ENCODE data around the gene ZCRB1. TPM values are rescaled to one million over a fixed set of nuclear protein-coding genes. Genes with fewer than 3 reads are reported as not detected.

ZCRB1 gene
- 43.2 TPM for total RNA-seq (ENCODE audit: unreplicated experiment)
- long read RNA-seq, transcript ZCRB1-201 (8 exons, 1,827 nt), result major isoform, 5 of 36 reads
- long read RNA-seq, partial matches to known transcripts, result 28 of 36 reads
- long read RNA-seq, other reads (novel, unspliced or antisense), result 3 of 36 reads

GRCh38 chr12:42325653-42326474 lies at the start of gene ZCRB1, which contains the start of gene PPHLN1:
Gene ZCRB1, minus strand, starts transcription at chr12:42326094. Its CDS starts 1,992 bp downstream, at chr12:42324102.
Gene PPHLN1, plus strand, starts transcription at chr12:42326167. Its CDS starts 9,736 bp downstream, at chr12:42335903.
- peaks cover 3% of the 10 kb centered on the region for H3K9me3 Mint-ChIP-seq (ENCODE audit: unreplicated experiment)
- H3K4me1 Mint-ChIP-seq (ENCODE audit: low read depth, unreplicated experiment), result peaks cover 10% of the 10 kb centered on the region
- peak within 1 kb of the TSS; percentile 90 for H3K27ac Mint-ChIP-seq (ENCODE audit: unreplicated experiment)
- DNase-seq, result peak; percentile 85
- H3K27me3 Mint-ChIP-seq (ENCODE audit: unreplicated experiment), result no peaks in the 10 kb centered on the region
- TF ChIP-seq CTCF (IDR thresholded peaks at IDR 0.05; ENCODE audit: partially characterized antibody, unreplicated experiment), result no peak
- H3K36me3 Mint-ChIP-seq (ENCODE audit: unreplicated experiment), result no peaks in the 10 kb centered on the region
- peak within 1 kb of the TSS; percentile 99 for H3K4me3 Mint-ChIP-seq (ENCODE audit: unreplicated experiment)

- no peak overlapping the region for H3K4me3 Mint-ChIP-seq (ENCODE audit: unreplicated experiment)
- DNase-seq, result no peak
- H3K27me3 Mint-ChIP-seq (ENCODE audit: unreplicated experiment), result no peaks in the 10 kb centered on the region
- H3K27ac Mint-ChIP-seq (ENCODE audit: unreplicated experiment), result no peak overlapping the region
- no peak for TF ChIP-seq CTCF (IDR thresholded peaks at IDR 0.05; ENCODE audit: partially characterized antibody, unreplicated experiment)
- H3K4me1 Mint-ChIP-seq (ENCODE audit: low read depth, unreplicated experiment), result peaks cover 7% of the 10 kb centered on the region
- H3K36me3 Mint-ChIP-seq (ENCODE audit: unreplicated experiment), result no peaks in the 10 kb centered on the region
- no peaks in the 10 kb centered on the region for H3K9me3 Mint-ChIP-seq (ENCODE audit: unreplicated experiment)
These were observed 47.8 kb upstream of the ZCRB1 start for GRCh38 chr12:42373669-42374068.

- H3K4me1 Mint-ChIP-seq (ENCODE audit: low read depth, unreplicated experiment), result peaks cover 7% of the 10 kb centered on the region
- no peaks in the 10 kb centered on the region for H3K36me3 Mint-ChIP-seq (ENCODE audit: unreplicated experiment)
- TF ChIP-seq CTCF (IDR thresholded peaks at IDR 0.05; ENCODE audit: partially characterized antibody, unreplicated experiment), result peak; percentile 65
- H3K27ac Mint-ChIP-seq (ENCODE audit: unreplicated experiment), result no peak overlapping the region
- H3K4me3 Mint-ChIP-seq (ENCODE audit: unreplicated experiment), result no peak overlapping the region
- no peaks in the 10 kb centered on the region for H3K9me3 Mint-ChIP-seq (ENCODE audit: unreplicated experiment)
- no peak for DNase-seq
- no peaks in the 10 kb centered on the region for H3K27me3 Mint-ChIP-seq (ENCODE audit: unreplicated experiment)
These were observed 46.4 kb upstream of the ZCRB1 start for GRCh38 chr12:42372154-42372791.

GRCh38 chr12:42370013-42370412 lies 44.1 kb upstream of the ZCRB1 start:
- no peak for TF ChIP-seq CTCF (IDR thresholded peaks at IDR 0.05; ENCODE audit: partially characterized antibody, unreplicated experiment)
- Mint-ChIP-seq H3K27ac (ENCODE audit: unreplicated experiment) (no peak overlapping the region), H3K4me1 (ENCODE audit: low read depth, unreplicated experiment) (peaks cover 7% of the 10 kb centered on the region), H3K4me3 (ENCODE audit: unreplicated experiment) (no peak overlapping the region), H3K27me3 (ENCODE audit: unreplicated experiment) (no peaks in the 10 kb centered on the region), H3K36me3 (ENCODE audit: unreplicated experiment) (no peaks in the 10 kb centered on the region), H3K9me3 (ENCODE audit: unreplicated experiment) (no peaks in the 10 kb centered on the region)
- DNase-seq, result no peak
